ENCODE measurements around the gene JDP2. TPM values are rescaled to one million over a fixed set of nuclear protein-coding genes. Genes with fewer than 3 reads are reported as not detected.

JDP2 gene
- total and polyA plus RNA-seq, 2 experiments from 2014 or later: 12.5 to 22.0 TPM

GRCh38 chr14:75429562-75429961, 1.7 kb downstream of the JDP2 start:
- Histone ChIP-seq H3K4me3 (no peak overlapping the region), H3K27me3 (no peaks in the 10 kb centered on the region), H3K9me3 (ENCODE audit: low read depth) (no peaks in the 10 kb centered on the region), H3K27ac (peak overlapping the region; percentile 27), H3K4me1 (ENCODE audit: low read depth) (peaks cover 21% of the 10 kb centered on the region), H3K36me3 (no peaks in the 10 kb centered on the region)
- no peak for TF ChIP-seq CTCF (IDR thresholded peaks at IDR 0.05; ENCODE audit: low read depth, low read length)
- peak in 1 of 2 donors; percentile 23 for DNase-seq (ENCODE audit: low read depth in 1 of 2, low spot score in 1 of 2)

- Histone ChIP-seq H3K4me1 (ENCODE audit: low read depth) (peaks cover 25% of the 10 kb centered on the region), H3K36me3 (no peaks in the 10 kb centered on the region), H3K9me3 (ENCODE audit: low read depth) (no peaks in the 10 kb centered on the region), H3K27me3 (no peaks in the 10 kb centered on the region), H3K27ac (peak overlapping the region; percentile 27), H3K4me3 (no peak overlapping the region)
- no peak for TF ChIP-seq CTCF (IDR thresholded peaks at IDR 0.05; ENCODE audit: low read depth, low read length)
- peak in 1 of 2 donors; percentile 79 for DNase-seq (ENCODE audit: low read depth in 1 of 2, low spot score in 1 of 2)
Measured at GRCh38 chr14:75430116-75430515, 2.3 kb downstream of the JDP2 start.

- Histone ChIP-seq H3K36me3 (no peaks in the 10 kb centered on the region), H3K27ac (no peak overlapping the region), H3K9me3 (ENCODE audit: low read depth) (no peaks in the 10 kb centered on the region), H3K4me1 (ENCODE audit: low read depth) (peaks cover 25% of the 10 kb centered on the region), H3K4me3 (no peak overlapping the region), H3K27me3 (no peaks in the 10 kb centered on the region)
- DNase-seq (ENCODE audit: low read depth in 1 of 2, low spot score in 1 of 2): peak in 1 of 2 donors; percentile 65
- TF ChIP-seq CTCF (IDR thresholded peaks at IDR 0.05; ENCODE audit: low read depth, low read length): no peak
Measured at GRCh38 chr14:75430526-75430925, 2.7 kb downstream of the JDP2 start.

- no peaks in the 10 kb centered on the region for H3K27me3 ChIP-seq
- no peak overlapping the region for H3K4me3 ChIP-seq
- H3K36me3 ChIP-seq: no peaks in the 10 kb centered on the region
- DNase-seq (ENCODE audit: low read depth in 1 of 2, low spot score in 1 of 2): no peak
- no peak for TF ChIP-seq CTCF (IDR thresholded peaks at IDR 0.05; ENCODE audit: low read depth, low read length)
- H3K27ac ChIP-seq: no peak overlapping the region
- H3K9me3 ChIP-seq (ENCODE audit: low read depth): no peaks in the 10 kb centered on the region
- H3K4me1 ChIP-seq (ENCODE audit: low read depth): peaks cover 20% of the 10 kb centered on the region
Measured at GRCh38 chr14:75430976-75431375, 3.2 kb downstream of the JDP2 start.

GRCh38 chr14:75431827-75432226, 4.0 kb downstream of the JDP2 start:
- Histone ChIP-seq H3K9me3 (ENCODE audit: low read depth) (no peaks in the 10 kb centered on the region), H3K4me3 (no peak overlapping the region), H3K4me1 (ENCODE audit: low read depth) (peaks cover 17% of the 10 kb centered on the region), H3K36me3 (no peaks in the 10 kb centered on the region), H3K27me3 (no peaks in the 10 kb centered on the region), H3K27ac (no peak overlapping the region)
- no peak for DNase-seq (ENCODE audit: low read depth in 1 of 2, low spot score in 1 of 2)
- no peak for TF ChIP-seq CTCF (IDR thresholded peaks at IDR 0.05; ENCODE audit: low read depth, low read length)

- peaks cover 11% of the 10 kb centered on the region for H3K4me1 ChIP-seq (ENCODE audit: low read depth)
- DNase-seq (ENCODE audit: low read depth in 1 of 2, low spot score in 1 of 2): no peak
- H3K4me3 ChIP-seq: no peak overlapping the region
- no peak overlapping the region for H3K27ac ChIP-seq
- H3K27me3 ChIP-seq: no peaks in the 10 kb centered on the region
- H3K9me3 ChIP-seq (ENCODE audit: low read depth): no peaks in the 10 kb centered on the region
- TF ChIP-seq CTCF (IDR thresholded peaks at IDR 0.05; ENCODE audit: low read depth, low read length): no peak
- H3K36me3 ChIP-seq: no peaks in the 10 kb centered on the region
Measured at GRCh38 chr14:75432411-75432810, 4.6 kb downstream of the JDP2 start.
